Activated naive CD4-positive, alpha-beta T cell treated with Interleukin-2 at 50 U/mL for 16 hours (primary cell): ENCODE results near the gene SUMO2.
"Not testable (repeated sequence)": the region's sequence is repeated elsewhere in the genome, so short reads cannot be mapped to it uniquely, and the experiment has no call there.

Source experiments
- DNase-seq: peaks from one replicate; pipeline ENCODE4 v3.0.0-alpha.2; 2020

SUMO2 gene

GRCh38 chr17:75142236-75142971 is 40.4 kb downstream of the SUMO2 start:
- DNase-seq: no peak

DNA sequence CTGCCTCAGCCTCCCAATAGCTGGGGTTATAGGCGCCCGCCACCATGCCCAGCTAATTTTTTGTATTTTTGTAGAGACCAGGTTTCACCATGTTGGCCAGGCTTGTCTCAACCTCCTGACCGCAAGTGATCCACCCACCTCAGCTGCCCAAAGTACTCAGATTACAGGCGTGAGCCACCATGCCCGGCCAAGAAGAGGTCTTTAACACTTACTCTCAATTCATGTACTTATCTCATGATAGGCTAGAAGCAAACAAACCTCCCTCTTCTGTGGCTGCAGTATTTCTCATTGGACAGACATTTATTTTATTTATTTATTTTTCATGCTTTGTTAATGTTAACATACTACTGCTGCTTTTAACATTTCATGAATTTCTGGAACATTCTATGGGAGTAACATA is 44.2 kb downstream of the SUMO2 start:
- no peak for DNase-seq

- DNase-seq: not testable (repeated sequence)
Observed at GRCh38 chr17:75137762-75138161, 45.0 kb downstream of the SUMO2 start.

- DNase-seq: no peak
Observed at GRCh38 chr17:75135946-75136345, 46.8 kb downstream of the SUMO2 start.

DNA sequence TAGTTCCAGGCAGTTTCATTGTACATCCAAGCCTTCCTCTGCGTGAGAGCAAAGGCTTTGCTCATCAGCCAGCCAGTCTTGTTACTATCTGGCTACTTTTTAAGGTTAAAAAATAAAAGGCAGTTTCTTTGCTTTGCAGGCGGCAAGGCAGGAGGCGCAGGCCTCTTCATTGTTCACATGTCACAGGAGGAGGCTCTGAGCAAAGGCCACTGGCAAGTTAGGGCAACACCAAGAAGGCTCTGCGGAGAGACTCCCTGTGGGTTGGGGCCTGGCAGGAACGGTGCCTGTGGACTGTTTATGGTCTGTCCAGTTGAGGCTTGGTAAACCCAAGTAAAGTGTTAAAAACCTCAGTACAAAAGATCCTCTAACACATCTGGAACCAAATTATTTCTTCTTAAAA is 47.3 kb downstream of the SUMO2 start:
- DNase-seq: no peak

DNA sequence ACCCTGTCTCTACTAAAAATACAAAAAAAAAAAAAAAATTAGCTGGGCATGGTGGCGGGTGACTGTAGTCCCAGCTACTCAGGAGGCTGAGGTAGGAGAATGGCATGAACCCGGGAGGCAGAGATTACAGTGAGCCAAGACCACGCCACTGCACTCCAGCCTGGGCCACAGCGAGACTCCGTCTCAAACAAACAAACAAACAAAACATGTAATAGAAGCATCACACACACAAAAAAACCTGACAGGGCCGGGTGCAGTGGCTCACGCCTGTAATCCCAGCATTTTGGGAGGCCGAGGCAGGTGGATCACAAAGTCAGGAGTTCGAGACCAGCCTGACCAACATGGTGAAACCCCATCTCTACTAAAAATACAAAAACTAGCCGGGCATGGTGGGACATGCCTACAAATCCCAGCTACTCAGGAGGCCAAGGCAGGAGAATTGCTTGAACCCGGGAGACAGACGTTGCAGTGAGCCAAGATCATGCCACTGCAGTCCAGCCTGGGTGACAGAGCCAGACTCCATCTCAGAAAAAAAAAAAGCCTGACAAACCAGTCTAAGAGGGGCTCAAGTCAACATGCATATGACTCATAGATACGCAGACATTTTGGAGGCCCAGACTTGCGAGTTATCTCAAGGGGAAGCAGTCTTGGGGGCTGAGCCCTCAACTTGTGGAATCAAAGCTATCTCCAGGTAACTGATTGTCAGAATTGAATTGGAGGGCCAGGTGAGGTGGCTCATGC is 49.0 kb downstream of the SUMO2 start:
- not testable (repeated sequence) for DNase-seq

GRCh38 chr17:75133001-75133400 is 49.8 kb downstream of the SUMO2 start:
- DNase-seq: no peak

DNA sequence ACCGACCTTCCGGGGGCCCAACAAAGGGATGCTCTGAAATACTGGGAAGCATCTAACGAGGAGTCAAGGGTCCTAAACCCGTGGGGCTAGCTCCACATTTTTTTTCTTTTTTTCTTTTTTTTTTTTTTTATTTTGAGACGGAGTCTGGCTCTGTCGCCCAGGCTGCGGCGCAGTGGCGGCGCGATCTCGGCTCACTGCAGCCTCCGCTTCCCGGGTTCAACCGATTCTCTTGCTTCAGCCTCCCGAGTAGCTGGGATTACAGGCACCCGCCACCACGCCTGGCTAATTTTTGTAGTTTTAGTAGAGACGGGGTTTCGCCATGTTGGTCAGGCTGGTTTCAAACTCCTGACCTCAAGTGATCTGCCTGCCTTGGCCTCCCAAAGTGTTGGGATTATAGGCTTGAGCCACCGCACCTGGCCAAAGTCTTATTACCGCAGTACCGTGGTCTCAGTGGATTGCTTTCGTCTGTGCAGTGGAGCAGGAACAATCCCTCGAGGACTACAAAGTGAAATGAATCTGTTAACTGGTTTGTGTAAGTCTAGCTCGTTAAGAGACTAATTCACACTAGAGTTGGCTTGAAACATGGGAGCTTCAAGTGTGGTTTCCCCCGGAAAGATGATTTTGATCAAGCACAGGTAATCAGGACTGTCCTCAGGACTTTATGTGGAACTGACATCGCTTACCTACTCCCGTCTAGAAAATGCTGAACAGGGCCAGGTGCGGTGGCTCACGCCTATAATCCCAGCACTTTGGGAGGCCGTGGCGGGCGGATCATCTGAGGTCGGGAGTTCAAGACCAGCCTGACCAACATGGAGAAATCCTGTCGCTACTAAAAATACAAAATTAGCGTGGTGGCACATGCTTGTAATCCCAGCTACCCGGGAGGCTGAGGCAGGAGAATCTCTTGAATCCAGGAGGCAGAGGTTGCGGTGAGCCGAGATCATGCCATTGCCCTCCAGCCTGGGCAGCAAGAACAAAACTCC is 50.5 kb downstream of the SUMO2 start:
- not testable (repeated sequence) for DNase-seq

DNA sequence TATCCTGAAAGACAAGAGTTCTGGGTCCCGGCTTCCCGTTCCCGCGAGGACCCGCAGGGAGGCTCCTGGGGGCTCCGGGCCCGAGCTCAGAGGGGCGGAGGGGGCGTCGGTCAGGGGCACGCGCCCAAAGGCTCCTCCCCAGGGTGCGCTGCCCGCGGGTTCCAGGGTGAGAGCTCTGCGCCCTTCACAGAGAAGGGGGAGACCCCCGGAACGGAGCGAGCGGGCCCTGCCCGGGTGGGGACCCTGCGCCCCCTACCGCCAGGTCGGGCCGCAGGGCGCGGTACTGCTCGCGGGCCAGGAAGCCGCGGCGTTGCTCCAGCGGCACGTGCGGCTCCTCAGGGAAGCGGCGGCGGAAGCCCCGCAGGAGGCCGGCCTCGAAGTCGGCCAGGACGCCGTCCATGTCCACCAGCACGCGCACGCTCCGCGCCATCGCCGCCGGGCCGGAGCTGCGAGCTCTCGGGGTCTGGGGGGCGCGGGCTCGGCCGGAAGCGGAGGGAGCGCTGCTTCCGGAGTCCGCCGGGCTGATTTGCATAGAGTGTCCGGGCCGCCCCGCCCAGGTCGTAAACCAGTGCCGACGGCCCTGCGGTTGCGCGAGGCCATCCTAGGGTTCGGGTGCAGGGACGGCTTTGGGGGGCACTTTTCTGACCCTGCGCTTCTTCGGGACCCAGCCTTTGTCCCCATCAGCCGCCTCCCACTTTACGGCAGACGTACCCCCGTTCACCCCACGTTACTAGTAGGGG is 51.3 kb downstream of the SUMO2 start, which contains the start of gene NT5C:
Gene NT5C (minus strand): TSS at position 465 of the 740 bp plus-strand sequence. CDS start 35 bp downstream, at position 430.
- DNase-seq: peak; percentile 71

GRCh38 chr17:75130632-75131277 is 52.0 kb downstream of the SUMO2 start:
- peak; percentile 56 for DNase-seq

DNA sequence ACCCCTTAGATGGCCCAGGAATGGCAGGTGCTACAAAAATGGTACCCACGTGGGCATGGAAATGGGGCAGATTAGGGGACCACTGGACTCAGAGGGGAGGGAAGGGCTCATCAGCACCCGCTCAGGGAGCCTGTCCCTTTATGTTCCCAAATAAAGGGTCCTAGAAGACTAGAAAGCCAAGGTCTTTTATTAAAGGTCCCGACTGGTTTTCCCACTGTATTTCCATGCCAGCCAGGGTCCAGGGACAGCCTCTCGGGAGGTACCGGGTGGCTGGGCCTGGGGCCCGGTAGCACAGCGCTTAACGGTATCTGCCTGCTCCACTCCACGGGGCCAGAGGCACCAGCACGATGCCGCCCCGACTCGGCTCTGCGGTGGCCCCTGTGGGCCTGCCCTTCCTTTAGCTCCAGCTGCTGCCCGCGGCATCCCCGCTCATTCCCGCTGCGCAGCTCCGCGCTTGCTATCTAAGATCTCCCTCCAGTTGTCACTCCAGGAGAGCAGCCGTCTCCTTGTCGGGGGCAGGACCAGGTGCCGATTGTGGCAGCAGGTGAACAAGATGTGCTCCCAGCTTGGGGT is 52.6 kb downstream of the SUMO2 start:
- DNase-seq: no peak

DNA sequence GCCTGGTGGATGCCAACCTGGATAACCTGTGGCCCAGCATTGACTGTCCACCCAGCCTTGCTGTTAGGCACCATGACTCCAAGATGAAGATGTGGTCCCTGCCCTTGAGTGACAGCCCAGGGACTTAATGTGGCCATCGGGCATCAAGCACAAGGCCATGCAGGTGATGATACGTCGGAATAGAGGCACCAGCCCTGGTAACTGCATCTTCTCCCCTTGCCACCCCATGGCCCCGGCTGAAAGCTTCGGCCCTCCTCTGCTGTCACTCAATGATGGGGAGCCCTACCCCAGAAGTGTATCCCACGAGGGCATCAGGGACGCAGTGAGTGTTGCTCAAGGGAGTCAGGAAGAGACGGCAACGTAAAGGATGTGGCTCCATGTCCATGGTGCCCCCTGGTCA is 53.2 kb downstream of the SUMO2 start:
- no peak for DNase-seq

GRCh38 chr17:75128694-75129505 is 53.9 kb downstream of the SUMO2 start:
- DNase-seq: no peak

GRCh38 chr17:75127936-75128335 is 54.8 kb downstream of the SUMO2 start:
- not testable (repeated sequence) for DNase-seq

DNA sequence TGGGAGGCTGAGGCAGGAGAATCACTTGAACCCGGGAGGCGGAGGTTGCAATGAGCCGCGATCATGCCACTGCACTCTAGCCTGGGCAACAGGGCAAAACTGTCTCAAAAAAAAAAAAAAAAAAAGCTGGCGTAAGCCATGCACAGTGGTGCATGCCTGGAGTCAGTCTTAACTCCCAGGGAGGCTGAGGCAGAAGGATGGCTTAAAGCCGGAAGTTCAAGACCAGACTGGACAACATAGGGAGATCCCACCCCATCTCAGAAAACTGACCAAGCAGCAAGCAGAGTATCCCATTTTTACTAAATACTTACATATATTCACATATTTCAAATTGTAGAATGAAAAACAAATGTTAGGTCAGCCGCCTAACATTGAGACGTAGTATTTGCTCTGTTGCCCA is 55.8 kb downstream of the SUMO2 start:
- no peak for DNase-seq

GRCh38 chr17:75125984-75126383 is 56.8 kb downstream of the SUMO2 start:
- DNase-seq: no peak

DNA sequence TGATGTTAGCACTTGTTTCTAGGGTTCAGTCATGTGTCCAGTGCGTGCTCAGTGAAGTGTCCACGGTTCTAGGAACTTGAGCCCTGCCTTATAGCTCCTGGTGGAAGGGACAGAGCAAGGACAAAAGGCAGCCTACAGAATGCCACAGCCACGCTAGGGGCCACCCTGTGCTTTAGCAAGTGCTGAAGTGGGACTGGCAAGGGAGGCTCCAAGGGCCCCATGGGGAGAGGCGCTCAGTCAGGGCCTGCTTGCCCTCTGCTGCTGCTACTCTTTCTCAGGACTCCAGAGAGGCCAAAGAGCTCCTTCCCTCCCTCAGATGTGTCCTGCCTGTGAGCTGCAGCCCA is 58.0 kb downstream of the SUMO2 start:
- no peak for DNase-seq

- DNase-seq: peak; percentile 70
Observed at GRCh38 chr17:75124041-75124818, 58.5 kb downstream of the SUMO2 start.

GRCh38 chr17:75118307-75118706 is 64.5 kb downstream of the SUMO2 start:
- DNase-seq: no peak

DNA sequence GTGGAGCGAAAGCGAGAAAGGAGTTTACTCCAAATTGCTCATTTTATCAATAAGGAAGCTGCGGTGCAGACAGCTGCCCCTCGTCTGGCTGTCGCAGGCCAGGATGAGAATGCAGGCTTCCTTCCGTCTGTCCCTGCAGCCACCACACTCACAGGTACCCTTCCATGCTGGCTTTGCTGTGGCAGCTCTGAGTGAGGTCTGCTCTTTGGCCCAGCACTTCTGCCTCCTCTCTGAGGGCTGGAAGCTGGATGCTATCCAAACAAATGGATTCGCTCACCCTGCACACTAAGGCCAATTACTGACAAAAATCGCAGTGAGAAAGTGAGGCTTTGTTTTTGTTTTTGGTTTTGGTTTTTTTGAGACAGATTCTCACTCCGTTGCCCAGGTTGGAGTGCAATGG is 66.0 kb downstream of the SUMO2 start:
- no peak for DNase-seq
